Measurements from ENCODE around the gene BTAF1.

The BTAF1 gene

GRCh38 chr10:92047215-92047614 lies 123.6 kb downstream of the BTAF1 start:
- Histone ChIP-seq H3K4me3 (ENCODE audit: severe bottlenecking) (no peak overlapping the region), H3K36me3 (ENCODE audit: low read depth) (no peaks in the 10 kb centered on the region), H3K9me3 (ENCODE audit: severe bottlenecking) (no peaks in the 10 kb centered on the region), H3K4me1 (ENCODE audit: insufficient read depth, poor library complexity, severe bottlenecking) (no peaks in the 10 kb centered on the region), H3K27ac (ENCODE audit: poor library complexity, severe bottlenecking) (no peak overlapping the region), H3K27me3 (ENCODE audit: insufficient read depth, poor library complexity, severe bottlenecking) (no peaks in the 10 kb centered on the region)
- DNase-seq (ENCODE audit: low spot score) (no peak), ATAC-seq (ENCODE audit: low read depth) (no peak)
- TF ChIP-seq, protein P1, sequence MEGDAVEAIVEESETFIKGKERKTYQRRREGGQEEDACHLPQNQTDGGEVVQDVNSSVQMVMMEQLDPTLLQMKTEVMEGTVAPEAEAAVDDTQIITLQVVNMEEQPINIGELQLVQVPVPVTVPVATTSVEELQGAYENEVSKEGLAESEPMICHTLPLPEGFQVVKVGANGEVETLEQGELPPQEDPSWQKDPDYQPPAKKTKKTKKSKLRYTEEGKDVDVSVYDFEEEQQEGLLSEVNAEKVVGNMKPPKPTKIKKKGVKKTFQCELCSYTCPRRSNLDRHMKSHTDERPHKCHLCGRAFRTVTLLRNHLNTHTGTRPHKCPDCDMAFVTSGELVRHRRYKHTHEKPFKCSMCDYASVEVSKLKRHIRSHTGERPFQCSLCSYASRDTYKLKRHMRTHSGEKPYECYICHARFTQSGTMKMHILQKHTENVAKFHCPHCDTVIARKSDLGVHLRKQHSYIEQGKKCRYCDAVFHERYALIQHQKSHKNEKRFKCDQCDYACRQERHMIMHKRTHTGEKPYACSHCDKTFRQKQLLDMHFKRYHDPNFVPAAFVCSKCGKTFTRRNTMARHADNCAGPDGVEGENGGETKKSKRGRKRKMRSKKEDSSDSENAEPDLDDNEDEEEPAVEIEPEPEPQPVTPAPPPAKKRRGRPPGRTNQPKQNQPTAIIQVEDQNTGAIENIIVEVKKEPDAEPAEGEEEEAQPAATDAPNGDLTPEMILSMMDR (IDR thresholded peaks at IDR 0.05; ENCODE audit: poor library complexity, severe bottlenecking), result no peak

DNA sequence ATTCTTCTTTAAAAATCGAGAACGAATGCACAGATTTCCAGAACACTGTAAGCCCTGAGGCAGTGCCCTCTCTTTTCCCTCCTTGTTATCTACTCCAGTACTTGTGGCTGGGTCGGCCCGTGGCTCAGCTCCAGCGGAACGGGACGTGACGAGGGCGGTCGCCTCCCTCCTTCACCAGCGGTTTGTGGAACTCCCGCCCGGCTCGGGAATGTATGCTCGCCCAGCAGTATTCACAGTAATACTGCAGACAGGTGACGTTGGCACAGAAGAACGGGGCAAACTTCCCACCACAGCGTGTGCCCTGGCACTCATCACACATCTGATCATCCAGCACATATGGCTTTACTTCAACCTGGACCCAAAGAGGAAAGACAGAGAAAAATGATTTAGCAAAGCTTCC lies 128.5 kb downstream of the BTAF1 start:
- no peaks in the 10 kb centered on the region for H3K9me3 ChIP-seq (ENCODE audit: severe bottlenecking)
- no peaks in the 10 kb centered on the region for H3K27me3 ChIP-seq (ENCODE audit: insufficient read depth, poor library complexity, severe bottlenecking)
- no peak overlapping the region for H3K4me3 ChIP-seq (ENCODE audit: severe bottlenecking)
- TF ChIP-seq, protein P1 (IDR thresholded peaks at IDR 0.05; ENCODE audit: poor library complexity, severe bottlenecking), result no peak
- H3K4me1 ChIP-seq (ENCODE audit: insufficient read depth, poor library complexity, severe bottlenecking), result no peaks in the 10 kb centered on the region
- H3K27ac ChIP-seq (ENCODE audit: poor library complexity, severe bottlenecking), result no peak overlapping the region
- no peak for ATAC-seq (ENCODE audit: low read depth)
- no peak for DNase-seq (ENCODE audit: low spot score)
- H3K36me3 ChIP-seq (ENCODE audit: low read depth), result no peaks in the 10 kb centered on the region

- H3K27ac ChIP-seq (ENCODE audit: poor library complexity, severe bottlenecking), result no peak overlapping the region
- H3K9me3 ChIP-seq (ENCODE audit: severe bottlenecking), result no peaks in the 10 kb centered on the region
- no peaks in the 10 kb centered on the region for H3K4me1 ChIP-seq (ENCODE audit: insufficient read depth, poor library complexity, severe bottlenecking)
- ATAC-seq (ENCODE audit: low read depth) (no peak), DNase-seq (ENCODE audit: low spot score) (no peak)
- no peaks in the 10 kb centered on the region for H3K36me3 ChIP-seq (ENCODE audit: low read depth)
- H3K27me3 ChIP-seq (ENCODE audit: insufficient read depth, poor library complexity, severe bottlenecking), result no peaks in the 10 kb centered on the region
- TF ChIP-seq, protein P1 (IDR thresholded peaks at IDR 0.05; ENCODE audit: poor library complexity, severe bottlenecking), result no peak
- no peak overlapping the region for H3K4me3 ChIP-seq (ENCODE audit: severe bottlenecking)
These were observed 129.2 kb downstream of the BTAF1 start for GRCh38 chr10:92052741-92053140.

DNA sequence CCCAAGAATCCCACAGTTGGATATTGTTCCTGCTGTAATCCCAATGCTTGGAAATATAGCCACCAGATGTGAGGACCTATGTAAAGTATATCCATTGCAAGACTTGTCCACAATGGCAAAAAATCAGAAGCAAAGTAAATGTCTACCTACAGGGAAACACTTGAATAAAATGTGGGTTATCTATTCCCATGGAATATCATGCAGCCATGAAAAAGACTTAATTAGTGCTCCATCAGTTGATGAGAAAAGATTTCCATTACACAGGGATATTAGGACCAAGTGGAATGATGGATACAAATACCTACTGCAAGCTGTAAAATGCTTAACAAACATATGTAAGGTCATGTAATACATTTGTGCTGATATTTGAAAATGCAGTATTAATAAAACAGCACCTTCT lies 131.2 kb downstream of the BTAF1 start:
- H3K36me3 ChIP-seq (ENCODE audit: low read depth), result no peaks in the 10 kb centered on the region
- TF ChIP-seq, protein P1 (IDR thresholded peaks at IDR 0.05; ENCODE audit: poor library complexity, severe bottlenecking), result no peak
- no peak overlapping the region for H3K4me3 ChIP-seq (ENCODE audit: severe bottlenecking)
- no peaks in the 10 kb centered on the region for H3K27me3 ChIP-seq (ENCODE audit: insufficient read depth, poor library complexity, severe bottlenecking)
- ATAC-seq (ENCODE audit: low read depth) (no peak), DNase-seq (ENCODE audit: low spot score) (no peak)
- no peak overlapping the region for H3K27ac ChIP-seq (ENCODE audit: poor library complexity, severe bottlenecking)
- H3K9me3 ChIP-seq (ENCODE audit: severe bottlenecking), result no peaks in the 10 kb centered on the region
- H3K4me1 ChIP-seq (ENCODE audit: insufficient read depth, poor library complexity, severe bottlenecking), result no peaks in the 10 kb centered on the region

- TF ChIP-seq, protein P1 (IDR thresholded peaks at IDR 0.05; ENCODE audit: poor library complexity, severe bottlenecking), result no peak
- Histone ChIP-seq H3K4me3 (ENCODE audit: severe bottlenecking) (no peak overlapping the region), H3K9me3 (ENCODE audit: severe bottlenecking) (no peaks in the 10 kb centered on the region), H3K27ac (ENCODE audit: poor library complexity, severe bottlenecking) (no peak overlapping the region), H3K4me1 (ENCODE audit: insufficient read depth, poor library complexity, severe bottlenecking) (no peaks in the 10 kb centered on the region), H3K27me3 (ENCODE audit: insufficient read depth, poor library complexity, severe bottlenecking) (no peaks in the 10 kb centered on the region), H3K36me3 (ENCODE audit: low read depth) (no peaks in the 10 kb centered on the region)
- DNase-seq (ENCODE audit: low spot score), result no peak
- no peak for ATAC-seq (ENCODE audit: low read depth)
These were observed 138.7 kb downstream of the BTAF1 start for GRCh38 chr10:92062273-92062672.
